HT1080 (cell line): ENCODE measurements around the gene CGNL1. TPM values are rescaled to one million over a fixed set of nuclear protein-coding genes. Genes with fewer than 3 reads are reported as not detected.
A peak's percentile ranks its signal among the peaks of the same experiment; 100 is the strongest.

Experiments
- DNase-seq: peaks from one replicate; pipeline ENCODE4 v3.0.0-alpha.2; 2015; ENCODE audit warnings: low read depth
- total RNA-seq: library from RNA; depleted of rRNA; stranded (reverse); fragments of >200 nt; shearing (Covaris generic); gene quantifications from 2 replicates; pipeline ENCODE4 v1.2.3, GENCODE V29; 2014

CGNL1 gene
- total RNA-seq, 1 experiment from 2014 or later: 2.3 TPM

DNA sequence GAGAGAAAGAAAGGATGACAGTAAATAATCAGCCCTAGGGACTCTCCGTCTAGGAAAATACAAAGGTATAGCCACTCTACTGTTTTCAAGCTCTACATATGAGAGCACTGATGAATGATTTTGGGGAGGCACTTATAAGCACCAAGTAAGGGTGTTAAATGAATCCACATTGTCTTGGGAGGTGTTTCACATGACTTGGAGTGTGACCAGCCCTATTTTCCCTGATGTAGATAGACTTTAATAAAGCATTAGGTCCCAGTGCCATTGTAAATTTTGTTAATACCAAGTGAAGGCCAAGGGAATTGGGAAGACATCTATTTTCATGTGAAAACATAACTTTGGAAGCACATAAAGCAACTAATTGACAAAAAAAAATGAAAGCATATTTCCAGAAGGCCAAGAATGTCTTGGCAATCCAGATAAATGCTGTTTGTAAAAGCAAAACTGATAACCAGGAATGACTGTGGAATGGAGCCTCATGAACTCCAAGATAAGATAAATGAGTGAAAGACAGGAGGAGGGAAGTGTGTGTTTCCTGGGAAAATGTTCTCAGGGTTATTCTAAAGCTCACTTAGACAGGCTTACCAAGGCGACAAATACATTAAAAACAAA lies 119.4 kb downstream of the CGNL1 start:
- no peak for DNase-seq

DNA sequence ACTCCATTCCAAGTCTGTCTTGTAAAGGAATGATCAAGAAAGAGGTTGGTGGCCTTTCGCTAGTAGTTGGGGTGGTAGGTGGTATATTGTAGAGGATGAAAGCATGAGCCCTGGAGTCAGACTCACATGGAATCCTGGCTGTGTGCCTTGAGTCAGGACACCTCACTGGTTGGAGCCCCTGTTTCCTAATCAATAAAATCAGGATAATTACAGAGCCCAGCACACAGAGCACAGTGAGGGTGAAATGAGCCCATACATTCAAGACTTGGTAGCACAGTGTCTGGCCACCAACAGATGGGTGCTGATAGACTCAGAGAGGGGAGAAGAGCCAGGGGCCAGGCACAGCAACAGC lies 120.3 kb downstream of the CGNL1 start:
- DNase-seq: no peak

DNA sequence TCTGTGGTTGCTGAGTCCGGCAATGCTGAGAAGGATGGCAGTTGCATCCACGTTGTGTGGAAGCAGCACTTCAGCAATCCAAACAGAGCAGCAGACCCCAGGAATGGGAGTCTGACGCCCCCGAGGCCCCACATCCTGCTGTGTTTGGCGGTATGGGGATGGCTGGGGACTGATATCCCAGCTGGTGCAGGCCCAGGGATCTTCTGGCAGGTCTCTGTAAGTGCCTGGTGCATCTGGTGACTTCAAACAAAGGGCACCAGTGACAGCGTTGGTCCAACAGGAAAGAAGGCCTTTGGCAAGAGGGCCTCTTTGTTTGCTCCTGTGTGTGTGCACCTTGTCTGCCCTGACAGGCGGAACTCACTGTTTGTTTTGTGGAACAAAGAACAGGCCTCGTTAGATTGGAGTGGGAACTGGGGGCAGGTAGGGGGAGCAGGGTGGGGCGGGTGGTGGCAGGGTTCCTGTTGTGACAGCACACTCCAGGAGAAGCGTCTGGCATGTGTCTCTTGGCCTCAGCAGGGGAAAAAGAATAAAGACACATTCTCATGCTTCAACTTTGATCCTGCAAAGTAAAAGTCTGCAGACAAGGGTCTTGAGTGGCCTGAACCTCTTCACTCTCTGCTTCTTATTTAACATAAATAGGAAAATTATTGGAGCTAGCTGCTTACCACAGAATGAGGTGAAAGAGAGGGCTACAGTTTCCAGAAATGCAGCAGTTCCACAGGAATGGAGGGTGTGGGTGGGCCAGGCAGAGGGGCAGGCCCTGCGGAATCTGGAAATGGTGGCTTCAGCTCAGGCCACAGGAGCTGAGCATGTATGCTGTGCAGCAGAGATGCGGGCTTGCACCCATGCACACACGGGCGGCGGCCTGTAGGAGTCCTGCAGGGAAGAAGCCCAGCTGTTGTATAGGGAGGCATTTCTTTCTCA lies 120.9 kb downstream of the CGNL1 start:
- DNase-seq: no peak

DNA sequence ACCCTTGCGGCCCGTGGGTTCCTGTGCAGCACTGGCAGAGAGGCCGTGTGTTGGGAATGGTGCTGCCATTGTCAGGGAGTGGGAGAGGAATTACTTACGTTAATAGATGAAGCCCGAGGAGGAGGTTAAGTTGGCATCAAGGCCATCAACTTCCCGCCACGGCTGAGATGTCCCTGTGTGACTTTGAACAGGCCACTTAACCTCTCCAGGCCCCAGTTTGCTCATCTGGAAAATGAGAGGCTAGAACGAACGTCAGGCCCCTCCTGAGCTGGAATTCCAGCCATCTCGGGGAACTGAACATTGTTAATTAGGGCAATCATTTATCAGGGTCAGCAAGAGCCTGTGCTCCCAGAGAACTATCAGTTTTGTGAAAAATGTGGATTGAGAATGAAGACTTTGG lies 124.0 kb downstream of the CGNL1 start:
- DNase-seq: no peak

DNA sequence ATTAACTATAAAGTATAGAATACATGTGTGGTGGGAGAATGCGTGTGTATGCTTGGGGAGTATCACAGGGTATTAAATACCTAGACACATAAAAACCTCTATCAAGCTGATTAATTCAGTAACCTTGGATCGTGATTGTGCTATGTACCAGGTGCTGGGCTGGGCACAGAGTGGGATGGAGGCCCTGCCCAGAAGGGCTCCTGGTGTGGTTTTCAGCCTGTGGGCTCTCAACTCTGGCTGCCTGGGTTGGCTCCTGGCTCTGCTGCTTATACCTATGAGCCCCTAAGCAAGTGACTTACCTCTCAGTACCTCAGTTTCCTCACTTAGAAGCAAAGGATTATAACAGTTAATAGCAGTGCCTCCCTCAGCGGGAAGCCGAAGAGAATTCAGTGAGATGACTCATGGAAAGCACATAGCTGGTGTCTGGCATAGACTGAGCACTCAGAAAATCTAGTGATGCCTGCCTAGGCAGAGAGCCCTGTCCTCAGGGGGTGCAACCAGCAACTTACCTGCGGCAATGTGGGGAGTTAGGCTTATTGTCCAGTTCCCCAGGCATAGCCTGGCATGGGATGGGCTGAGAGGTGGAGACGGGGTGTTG lies 124.8 kb downstream of the CGNL1 start:
- peak; percentile 38 for DNase-seq

DNA sequence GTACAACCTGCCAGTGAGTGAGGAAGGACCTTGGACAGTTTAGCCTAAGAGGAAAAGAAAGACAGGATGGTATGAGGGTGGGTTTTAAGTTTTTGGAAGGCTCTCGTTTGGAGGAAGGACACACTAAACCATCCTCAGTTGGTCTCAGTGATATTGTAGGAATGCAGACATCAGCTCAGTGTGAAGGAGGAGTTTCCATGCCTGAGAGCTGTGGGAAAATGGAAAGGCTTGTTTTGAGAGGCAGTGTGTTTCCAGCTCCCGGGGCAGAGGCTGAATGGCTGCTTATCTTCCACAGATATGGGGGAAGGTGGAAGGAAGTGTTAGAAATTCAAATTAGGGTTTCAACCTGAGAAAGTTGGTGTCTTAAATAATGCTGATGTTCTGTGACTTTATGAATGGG lies 125.8 kb downstream of the CGNL1 start:
- DNase-seq: no peak

DNA sequence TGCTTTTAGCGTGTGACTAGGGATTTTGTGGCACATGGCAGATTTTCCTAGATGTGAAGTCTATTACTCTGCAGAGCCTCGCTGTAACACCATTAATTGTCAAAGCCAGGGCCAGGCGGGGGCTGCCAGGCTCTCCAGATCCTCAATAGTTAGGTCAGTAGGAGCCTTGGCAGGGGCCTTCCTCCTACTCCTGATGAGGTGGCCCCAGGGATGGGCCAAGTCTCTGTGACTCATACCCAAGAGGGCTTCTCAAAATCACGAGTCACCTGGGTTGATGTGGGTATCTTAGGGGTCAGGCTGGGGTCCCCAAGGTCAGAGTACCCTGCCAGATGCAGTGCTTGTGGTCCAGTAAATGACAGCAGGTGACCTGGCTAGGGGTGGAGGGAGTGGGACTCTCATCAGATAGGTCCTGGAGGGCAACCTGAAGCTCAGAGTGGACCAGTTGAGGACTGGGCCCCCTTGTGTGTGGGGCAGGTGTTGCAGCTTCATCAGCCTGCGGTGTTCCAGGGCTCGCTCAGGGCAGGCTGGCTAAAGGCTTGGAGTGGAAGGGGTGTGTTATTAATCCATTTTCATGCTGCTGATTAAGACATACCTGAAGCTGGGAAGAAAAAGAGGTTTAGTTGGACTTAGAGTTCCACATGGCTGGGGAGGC lies 126.9 kb downstream of the CGNL1 start:
- DNase-seq: peak; percentile 29

DNA sequence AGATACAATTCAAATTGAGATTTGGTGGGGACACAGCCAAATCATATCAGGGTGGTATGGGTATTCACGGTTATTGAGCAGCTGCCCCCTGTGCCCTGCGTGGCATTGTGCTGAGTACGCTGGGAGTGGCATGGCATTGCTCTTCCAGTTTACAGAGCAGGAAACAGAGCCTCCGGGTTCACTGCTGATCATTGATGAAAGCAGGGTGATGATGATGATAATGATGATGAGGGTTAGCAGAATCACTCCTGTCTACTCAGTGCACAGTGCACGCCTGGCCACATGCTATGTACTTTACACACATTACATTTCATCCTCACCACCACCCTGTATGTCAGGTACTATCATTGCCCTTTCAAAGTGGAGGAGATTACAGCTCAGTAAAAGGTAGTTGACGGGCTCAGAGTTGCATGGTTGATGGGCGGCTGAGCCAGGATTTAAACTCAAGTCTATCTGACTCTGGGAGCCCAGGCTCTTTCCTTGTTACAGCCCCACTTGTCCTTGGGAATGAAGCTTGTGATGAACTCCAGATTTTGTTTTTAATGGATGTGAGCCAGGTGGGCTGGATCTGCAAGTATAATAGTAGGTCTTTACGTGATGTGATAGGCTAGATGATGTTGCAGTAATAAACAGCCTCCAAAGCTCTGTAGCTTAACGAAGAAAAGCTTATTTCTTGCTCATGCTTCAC lies 127.8 kb downstream of the CGNL1 start:
- DNase-seq: no peak

DNA sequence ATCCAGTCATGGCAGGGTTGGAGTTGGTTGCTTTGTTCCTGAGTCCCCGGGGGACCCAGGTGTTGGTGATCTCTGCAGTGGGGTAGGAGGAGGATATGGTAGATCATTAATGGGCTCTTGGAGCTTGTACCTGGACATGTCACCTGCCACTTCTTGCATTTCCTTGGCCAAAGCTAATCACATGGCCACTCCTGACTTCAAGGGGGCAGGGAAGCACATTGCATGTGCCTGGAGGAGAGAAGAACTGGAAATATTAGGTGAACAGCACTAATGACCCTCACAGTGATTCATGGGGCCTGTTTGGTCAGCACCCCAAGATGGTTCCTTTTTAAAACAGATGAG lies 128.3 kb downstream of the CGNL1 start:
- no peak for DNase-seq

DNA sequence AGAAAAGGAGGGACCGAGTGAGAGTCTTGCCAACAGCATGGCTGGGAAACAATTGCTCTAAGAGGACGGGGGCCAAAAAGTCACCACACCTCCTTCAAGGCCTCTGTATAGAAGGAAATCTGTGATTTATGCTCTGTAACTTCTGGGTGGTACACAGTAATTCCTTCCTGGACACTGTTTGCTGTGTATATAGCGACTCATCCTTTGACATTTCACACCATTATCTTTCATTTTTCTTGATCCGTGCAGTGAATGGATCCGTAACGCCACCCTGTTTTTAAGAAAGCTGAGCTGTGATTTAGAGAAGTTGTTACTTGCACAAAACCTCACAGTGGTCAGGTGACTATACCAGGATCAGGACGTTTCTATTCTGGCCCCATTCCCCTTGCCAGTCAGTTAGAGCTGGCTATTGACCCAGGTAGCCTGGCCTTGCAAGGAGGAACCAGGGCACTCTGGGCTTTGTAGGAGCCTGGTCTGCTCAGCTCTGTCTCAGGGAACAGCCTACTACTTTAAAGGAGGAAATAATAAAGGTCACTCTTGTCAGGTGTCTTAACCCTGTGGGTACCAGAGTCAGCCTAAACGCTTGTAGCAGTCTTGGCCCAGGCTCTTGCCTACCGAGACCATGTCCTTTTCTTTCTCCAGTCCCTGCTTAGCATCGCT lies 128.9 kb downstream of the CGNL1 start:
- DNase-seq: peak; percentile 71

DNA sequence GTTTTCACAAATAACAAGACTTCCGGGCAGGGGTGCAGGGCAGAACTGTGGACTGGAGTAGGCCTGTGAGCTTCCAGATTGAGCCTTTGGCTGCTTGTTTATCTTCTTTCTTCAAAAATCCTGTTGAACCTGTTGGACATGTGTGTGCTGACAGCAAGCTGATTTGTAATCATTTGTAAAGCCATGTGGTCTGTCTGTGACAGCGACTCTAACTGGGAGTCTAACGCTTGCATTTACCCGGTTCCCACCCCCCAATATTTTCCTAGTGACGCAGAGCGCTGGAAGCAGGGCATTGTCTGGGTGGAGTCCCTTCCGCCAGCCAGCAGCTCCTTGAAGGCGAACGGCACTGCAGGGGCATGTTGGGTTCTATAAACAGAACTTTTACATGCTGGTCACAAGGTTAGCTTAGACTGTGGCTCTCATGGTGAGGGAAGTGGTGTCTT lies 129.7 kb downstream of the CGNL1 start:
- peak; percentile 80 for DNase-seq

DNA sequence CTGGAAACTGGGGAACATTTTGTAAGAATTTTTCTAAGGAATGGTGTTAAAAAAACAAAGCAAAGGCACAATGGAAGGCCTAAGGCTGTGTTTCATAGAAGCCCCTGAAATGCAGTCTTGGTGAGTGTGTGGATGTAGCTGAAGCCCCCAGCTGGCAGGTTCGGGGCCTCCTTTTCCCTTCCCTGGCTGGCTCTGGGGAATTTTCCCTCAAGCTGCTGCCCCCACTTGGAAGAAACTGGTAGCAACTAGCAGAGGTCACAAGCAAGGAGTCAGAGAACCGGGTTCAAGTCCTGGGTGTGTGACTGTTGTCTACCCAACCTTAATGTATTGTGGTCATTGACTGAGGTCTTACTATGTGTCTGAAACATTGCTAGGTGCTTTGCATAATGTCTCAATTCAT lies 130.1 kb downstream of the CGNL1 start:
- no peak for DNase-seq

DNA sequence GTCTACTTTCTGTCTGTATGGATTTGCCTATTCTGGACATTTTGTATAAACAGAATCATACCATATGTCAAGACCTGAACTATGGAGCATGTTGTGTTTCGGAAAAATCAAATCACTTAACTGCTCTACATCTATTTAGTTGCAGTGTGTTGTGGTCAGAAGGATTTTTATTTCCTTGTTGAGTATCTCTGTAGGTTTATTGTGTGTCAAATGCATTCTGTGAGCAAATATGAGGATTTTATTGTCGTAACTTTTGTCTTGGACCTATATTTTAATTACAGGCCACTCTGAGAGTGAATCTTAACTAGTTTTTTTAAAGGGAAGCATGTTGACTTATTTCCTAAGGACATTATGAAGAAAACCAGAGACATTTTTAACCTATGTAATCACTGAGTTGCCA lies 130.8 kb downstream of the CGNL1 start:
- DNase-seq: no peak

DNA sequence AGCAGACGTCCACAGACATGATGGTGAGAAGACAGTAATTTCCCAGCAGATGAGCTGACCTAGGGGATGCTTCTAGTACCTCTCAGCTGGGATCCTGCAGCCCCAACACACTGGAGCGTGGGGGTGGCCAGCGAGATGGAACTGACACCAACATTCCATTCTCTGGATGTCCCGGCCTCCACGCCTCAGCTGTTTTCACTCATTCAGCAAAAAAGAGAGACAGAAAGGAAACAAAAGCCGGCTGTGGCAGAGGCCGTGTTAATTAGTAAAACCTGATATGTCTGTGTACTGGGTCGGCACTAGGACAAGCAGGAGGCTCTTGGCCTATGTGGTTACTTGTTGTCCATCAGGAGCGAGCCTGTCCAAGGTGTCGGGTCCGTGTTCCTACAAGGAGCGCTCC lies 132.8 kb downstream of the CGNL1 start:
- no peak for DNase-seq

DNA sequence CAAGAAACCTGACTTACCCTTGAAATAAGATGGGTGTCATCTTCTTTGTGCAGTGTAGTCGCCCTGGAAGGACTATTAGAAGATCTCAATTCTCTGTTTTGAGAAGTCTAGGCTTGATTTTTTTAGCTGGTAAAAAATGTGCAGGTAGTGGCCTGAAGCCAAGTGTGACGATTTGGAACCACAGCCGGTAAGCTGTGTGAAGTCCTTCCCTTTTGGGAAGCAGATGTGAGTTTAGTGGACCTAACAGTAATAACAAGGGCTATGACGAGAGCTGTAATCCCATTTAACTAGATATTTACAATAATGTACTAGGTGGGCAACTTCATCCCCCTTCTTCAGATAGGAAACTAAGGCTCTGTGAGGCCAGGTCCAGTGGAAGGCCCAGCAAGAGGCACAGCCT lies 133.7 kb downstream of the CGNL1 start:
- no peak for DNase-seq

DNA sequence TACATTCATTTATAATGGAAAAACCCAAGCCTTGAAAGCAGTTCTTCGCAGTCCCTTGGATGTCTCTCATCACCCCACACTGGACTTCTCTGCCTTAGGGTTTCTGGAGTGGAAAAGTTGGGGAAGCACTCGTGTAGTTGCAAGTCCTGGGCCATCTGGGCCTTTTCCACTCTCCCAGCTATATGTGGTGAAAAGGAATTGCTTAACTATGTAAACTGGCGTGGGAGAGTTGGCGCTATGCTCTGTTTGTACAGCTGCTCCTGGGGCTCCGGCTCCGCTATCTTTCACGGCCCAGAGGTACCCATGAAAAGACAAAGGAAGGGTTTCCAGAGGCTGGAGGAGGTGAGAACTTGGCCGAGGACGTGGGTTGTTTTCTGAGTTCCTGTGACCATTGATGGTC lies 134.3 kb downstream of the CGNL1 start:
- DNase-seq: no peak

DNA sequence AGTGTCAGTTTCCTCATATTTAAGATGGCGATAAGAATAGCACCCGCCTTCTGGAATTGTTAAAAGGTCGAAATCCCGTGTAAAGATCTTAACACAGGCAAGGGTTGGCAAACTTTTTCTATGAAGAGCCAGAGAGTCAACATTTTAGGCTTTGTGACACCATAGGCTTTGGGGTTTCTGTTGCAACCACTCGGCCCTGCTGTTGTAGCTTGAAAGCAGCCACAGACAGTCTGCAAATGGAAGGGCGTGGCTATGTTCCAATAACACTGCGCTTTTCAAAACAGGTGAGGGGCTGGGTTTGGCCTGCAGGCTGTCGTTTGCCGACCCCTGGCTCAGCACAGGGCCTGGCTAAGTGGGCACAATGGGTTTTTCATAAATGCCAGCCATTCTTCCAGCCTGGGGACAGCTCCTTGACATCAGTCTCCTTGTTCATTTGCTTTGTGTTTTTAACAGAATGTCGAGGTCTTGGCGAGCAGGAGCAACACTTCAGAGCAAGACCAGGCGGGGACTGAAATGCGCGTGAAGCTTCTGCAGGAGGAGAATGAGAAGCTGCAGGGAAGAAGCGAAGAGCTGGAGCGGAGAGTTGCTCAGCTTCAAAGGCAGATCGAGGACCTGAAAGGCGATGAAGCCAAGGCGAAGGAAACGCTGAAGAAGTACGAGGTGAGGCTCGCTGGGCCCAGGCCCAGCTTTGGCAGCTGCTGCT lies 140.2 kb downstream of the CGNL1 start:
- DNase-seq: no peak

DNA sequence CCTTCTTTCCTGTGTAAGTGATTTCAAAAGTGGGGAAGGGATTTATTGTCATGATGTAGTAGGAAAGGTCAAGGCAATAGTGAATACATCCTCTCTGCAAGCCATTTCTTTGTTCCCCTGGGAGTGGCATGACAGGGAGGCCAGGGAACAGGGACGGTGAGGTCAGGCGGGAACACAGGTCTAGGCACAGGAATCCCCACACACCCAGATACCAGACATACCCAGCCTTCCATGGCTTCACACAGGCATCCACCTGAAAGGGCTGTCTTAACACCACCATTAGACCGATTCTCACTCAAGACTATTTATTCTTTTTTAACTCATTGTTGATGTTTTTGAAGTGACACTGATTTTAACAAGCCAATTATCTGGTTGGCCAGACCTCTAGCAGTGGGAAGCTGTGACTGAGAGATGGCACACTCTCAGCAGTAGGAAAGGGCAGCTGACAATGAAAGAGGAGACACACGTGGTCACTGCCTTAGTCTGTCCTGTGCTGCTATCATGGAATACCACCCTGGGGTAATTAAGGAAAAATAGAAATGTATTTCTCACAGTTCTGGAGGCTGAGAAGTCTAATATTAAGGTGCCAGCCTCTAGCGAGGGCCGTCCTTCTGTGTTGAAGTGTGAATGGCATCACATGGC lies 140.8 kb downstream of the CGNL1 start:
- DNase-seq: no peak

DNA sequence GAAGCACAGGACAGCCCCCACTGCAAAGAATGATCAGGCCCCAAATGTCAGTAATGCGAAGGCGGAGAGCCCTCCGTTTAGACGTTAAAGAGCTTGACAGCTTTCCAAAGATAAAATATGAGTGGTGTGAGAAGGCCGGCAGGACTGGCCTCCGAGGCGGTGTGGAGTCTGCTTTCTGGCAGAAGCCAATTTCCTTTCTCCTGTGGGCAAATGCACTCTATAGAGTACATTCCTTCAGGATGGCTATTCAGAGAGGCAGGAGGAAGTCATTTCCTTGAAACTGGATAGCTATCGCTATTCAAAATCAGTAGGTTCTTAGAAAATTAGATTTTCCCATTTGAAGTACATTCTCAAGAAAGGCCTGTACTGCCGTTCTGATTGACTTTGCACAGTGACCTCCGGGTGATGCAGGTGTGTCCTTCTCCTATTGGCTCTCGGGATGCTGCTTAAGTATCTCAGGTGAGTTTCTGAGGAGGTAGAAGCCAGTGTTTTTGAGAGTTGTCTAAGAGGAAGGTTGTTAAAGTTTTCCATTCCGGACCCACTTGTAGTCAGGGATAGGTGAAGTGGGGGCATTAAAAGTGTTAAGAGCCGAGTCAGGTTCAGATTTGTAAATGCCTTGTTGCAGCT lies 142.6 kb downstream of the CGNL1 start:
- no peak for DNase-seq
